Caco-2 (cell line): ENCODE results near the gene NOLC1. TPM values are rescaled to one million over a fixed set of nuclear protein-coding genes. Genes with fewer than 3 reads are reported as not detected.

Experiments
- BruUV-seq: library from RNA; stranded (reverse); fragments of 400-500 nt; replicated peaks from 2 replicates; lab custom pipeline; 2021; lab: Mats Ljungman, UMichigan
- CTCF ChIA-PET: fragments of 300-600 bp; sonication (Branson Sonifier 250); formaldehyde crosslinking; loops from one replicate; lab custom pipeline; 2022; ENCODE audit warnings: antibody characterized with exemption; lab: Charles Lee
- POLR2A ChIA-PET: fragments of 300-600 bp; sonication (Branson Sonifier 250); formaldehyde crosslinking; loops from one replicate; lab custom pipeline; 2022; ENCODE audit warnings: antibody characterized with exemption; lab: Charles Lee
- DNase-seq, 2 experiments: peaks; one replicate each; pipeline versions ENCODE4 v3.0.0 to v3.0.0-alpha.2; 2020 to 2022
- H3K27me3 ChIP-seq: replicated peaks from 2 replicates; pipeline ENCODE4 v1.6.0; 2011; ENCODE audit warnings: low read length; ENCODE audit not compliant: control insufficient read depth, insufficient read depth
- H3K36me3 ChIP-seq: 2 replicates; pipeline ENCODE4 v1.5.1; 2011; ENCODE audit warnings: low read length; ENCODE audit not compliant: control insufficient read depth, insufficient read depth
- H3K4me1 ChIP-seq: fragments of 250-450 bp; sonication (Bioruptor Pico); 2 replicates; pipeline ENCODE4 v1.5.1; 2020; ENCODE audit warnings: mild to moderate bottlenecking
- H3K4me3 ChIP-seq: 2 replicates; pipeline ENCODE4 v1.5.1; 2011; ENCODE audit warnings: low read depth, mild to moderate bottlenecking, control low read depth, low read length
- H3K9me3 ChIP-seq: fragments of 250-450 bp; sonication (Bioruptor Pico); 2 replicates; pipeline ENCODE4 v1.5.1; 2020; ENCODE audit warnings: mild to moderate bottlenecking, moderate library complexity
- H3K27ac Mint-ChIP-seq: one replicate; pipeline ENCODE4 v1.8.0; 2022; ENCODE audit warnings: mixed read lengths; ENCODE audit not compliant: unreplicated experiment
- H3K27me3 Mint-ChIP-seq: one replicate; pipeline ENCODE4 v1.8.0; 2022; ENCODE audit warnings: mixed read lengths; ENCODE audit not compliant: insufficient read depth, unreplicated experiment
- H3K36me3 Mint-ChIP-seq: one replicate; pipeline ENCODE4 v1.8.0; 2022; ENCODE audit warnings: mild to moderate bottlenecking, mixed read lengths; ENCODE audit not compliant: insufficient read depth, unreplicated experiment
- H3K4me1 Mint-ChIP-seq: one replicate; pipeline ENCODE4 v1.8.0; 2022; ENCODE audit warnings: low read depth, mixed read lengths; ENCODE audit not compliant: unreplicated experiment
- H3K4me3 Mint-ChIP-seq: one replicate; pipeline ENCODE4 v1.8.0; 2022; ENCODE audit warnings: mild to moderate bottlenecking, moderate library complexity, mixed read lengths; ENCODE audit not compliant: unreplicated experiment
- H3K9me3 Mint-ChIP-seq: one replicate; pipeline ENCODE4 v1.8.0; 2022; ENCODE audit warnings: mixed read lengths; ENCODE audit not compliant: unreplicated experiment
- CTCF ChIP-seq, 2 experiments: fragments of 200-600 bp in 1 of 2; IDR thresholded peaks; 1 replicate in 1 of 2; 2 replicates in 1 of 2; pipeline versions ENCODE4 v1.5.1 to v1.8.0; 2011 to 2022; ENCODE audit warnings: antibody characterized with exemption in 1 of 2, control low read depth in 1 of 2, inconsistent platforms in 1 of 2, low read depth in 1 of 2, low read length in 1 of 2, mild to moderate bottlenecking in 1 of 2, moderate library complexity in 1 of 2; ENCODE audit not compliant: insufficient read depth in 1 of 2, severe bottlenecking in 1 of 2, unreplicated experiment in 1 of 2
- intact Hi-C: fragments of 100-400 bp; cut with micrococcal nuclease; formaldehyde crosslinking; loops from one replicate; pipeline ENCODE4 v1.10.0; 2022; ENCODE audit not compliant: unreplicated experiment
- total RNA-seq: library from RNA; stranded (reverse); gene quantifications from 2 replicates; pipeline ENCODE4 v1.2.3, GENCODE V29; 2022

NOLC1 gene
- total RNA-seq, 1 experiment from 2014 or later, result 137 TPM

- H3K9me3 ChIP-seq, result no peaks in the 10 kb centered on the region; the same call in 1 of the 2 replicates
- H3K4me3 Mint-ChIP-seq, result no peak overlapping the region
- ChIA-PET CTCF (interaction anchor here (1.2 kb wide), 1 partner anchor 39 kb away, joined by 8 read pairs; no protein-coding TSS in a partner anchor), POLR2A (no interaction called here)
- H3K4me3 ChIP-seq, result no peak overlapping the region
- intact Hi-C loops, result no loop called here
- no peaks in the 10 kb centered on the region for H3K4me1 ChIP-seq
- BruUV-seq, result no TSS peak
- peaks cover 4% of the 10 kb centered on the region for H3K4me1 Mint-ChIP-seq
- H3K9me3 Mint-ChIP-seq, result peaks cover 4% of the 10 kb centered on the region
- DNase-seq, result no peak
- no peaks in the 10 kb centered on the region for H3K27me3 Mint-ChIP-seq
- H3K36me3 ChIP-seq, result no peaks in the 10 kb centered on the region
- TF ChIP-seq CTCF (IDR thresholded peaks at IDR 0.05; ENCODE audit: insufficient read depth in 1 of 2, low read depth in 1 of 2, low read length in 1 of 2, severe bottlenecking in 1 of 2, unreplicated experiment in 1 of 2), result no peak
- no peaks in the 10 kb centered on the region for H3K36me3 Mint-ChIP-seq
- H3K27ac Mint-ChIP-seq, result no peak overlapping the region
- H3K27me3 ChIP-seq, result no peaks in the 10 kb centered on the region
Observed at GRCh38 chr10:102208311-102209035, 56.3 kb downstream of the NOLC1 start.

GRCh38 chr10:102211615-102212299 lies 59.6 kb downstream of the NOLC1 start:
- POLR2A ChIA-PET, result no interaction called here
- Histone ChIP-seq H3K27me3 (no peaks in the 10 kb centered on the region), H3K36me3 (no peaks in the 10 kb centered on the region), H3K9me3 (no peaks in the 10 kb centered on the region), H3K4me1 (no peaks in the 10 kb centered on the region), H3K4me3 (no peak overlapping the region)
- DNase-seq, result no peak
- no peaks in the 10 kb centered on the region for H3K9me3 Mint-ChIP-seq
- BruUV-seq, result no TSS peak
- H3K4me1 Mint-ChIP-seq, result peaks cover 4% of the 10 kb centered on the region
- CTCF ChIA-PET, result no interaction called here
- no peak overlapping the region for H3K4me3 Mint-ChIP-seq
- no peak overlapping the region for H3K27ac Mint-ChIP-seq
- no peak for TF ChIP-seq CTCF (IDR thresholded peaks at IDR 0.05; ENCODE audit: insufficient read depth in 1 of 2, low read depth in 1 of 2, low read length in 1 of 2, severe bottlenecking in 1 of 2, unreplicated experiment in 1 of 2)
- no peaks in the 10 kb centered on the region for H3K27me3 Mint-ChIP-seq
- intact Hi-C loops, result no loop called here
- no peaks in the 10 kb centered on the region for H3K36me3 Mint-ChIP-seq

Other genes with a start within 250 kb of the NOLC1 start
- gene ARMH3, start 96.2 kb upstream of the NOLC1 start, total RNA-seq, result 17.4 and 20.0 TPM in 2 replicates
- 18.1 and 19.5 TPM in 2 replicates for gene HPS6, start 87.0 kb upstream of the NOLC1 start, total RNA-seq
- gene LDB1, start 32.0 kb upstream of the NOLC1 start, total RNA-seq, result 52.3 and 52.4 TPM in 2 replicates
- 66.6 and 68.5 TPM in 2 replicates for gene PPRC1, start 19.3 kb upstream of the NOLC1 start, total RNA-seq
- gene ELOVL3, start 73.9 kb downstream of the NOLC1 start, total RNA-seq, result 1.4 and 2.2 TPM in 2 replicates
- not detected in 2 replicates for gene PITX3, start 89.1 kb downstream of the NOLC1 start, total RNA-seq
- 69.1 and 69.8 TPM in 2 replicates for gene GBF1, start 93.1 kb downstream of the NOLC1 start, total RNA-seq
- 35.1 and 36.5 TPM in 2 replicates for gene NFKB2, start 243.3 kb downstream of the NOLC1 start, total RNA-seq